ENCODE data around the gene SNX30. TPM values are rescaled to one million over a fixed set of nuclear protein-coding genes. Genes with fewer than 3 reads are reported as not detected.

SNX30 gene
- total and polyA plus RNA-seq, 4 donors, result 1.8 to 13.5 (median 6.5) TPM

GRCh38 chr9:112789891-112790774 is 39.6 kb downstream of the SNX30 start:
- Histone ChIP-seq H3K9me3 (ENCODE audit: control insufficient read depth in 4 of 4, low read length in 3 of 4) (no peaks in the 10 kb centered on the region), H3K36me3 (ENCODE audit: control insufficient read depth in 4 of 4, insufficient read depth in 3 of 4, low read depth in 1 of 4, low read length in 3 of 4) (no peaks in the 10 kb centered on the region), H3K9ac (ENCODE audit: low read depth in 1 of 2, low read length in 2 of 2) (no peak overlapping the region), H3K4me1 (ENCODE audit: control insufficient read depth in 4 of 4, insufficient read depth in 4 of 4, low read length in 3 of 4) (no peaks in the 10 kb centered on the region), H3K27me3 (ENCODE audit: control insufficient read depth in 4 of 4, insufficient read depth in 4 of 4, low read length in 3 of 4) (no peaks in the 10 kb centered on the region), H3K4me3 (ENCODE audit: low read depth in 1 of 3, low read length in 3 of 3) (no peak overlapping the region), H3K27ac (ENCODE audit: low read depth in 1 of 2, low read length in 2 of 2) (no peak overlapping the region)
- 79% methylated on average over 5 of the region's 5 CpGs for WGBS
- DNase-seq (ENCODE audit: low spot score), result no peak
- TF ChIP-seq EGR1 (IDR thresholded peaks at IDR 0.05; ENCODE audit: low read depth in 2 of 2) (no peak), RXRA (IDR thresholded peaks at IDR 0.05) (no peak), TAF1 (conservative IDR thresholded peaks at IDR 0.05) (no peak), HNF4A (conservative IDR thresholded peaks at IDR 0.05) (no peak), RAD21 (IDR thresholded peaks at IDR 0.05) (no peak), YY1 (IDR thresholded peaks at IDR 0.05) (no peak), FOXA2 (IDR thresholded peaks at IDR 0.05) (no peak), HNF4G (IDR thresholded peaks at IDR 0.05) (no peak), SP1 (IDR thresholded peaks at IDR 0.05) (no peak), FOXA1 (IDR thresholded peaks at IDR 0.05) (no peak), MAX (IDR thresholded peaks at IDR 0.05) (no peak)

GRCh38 chr9:112792670-112793069 is 42.1 kb downstream of the SNX30 start:
- TF ChIP-seq MAX (IDR thresholded peaks at IDR 0.05) (no peak), ATF3 (IDR thresholded peaks at IDR 0.05) (no peak), EGR1 (IDR thresholded peaks at IDR 0.05; ENCODE audit: low read depth in 2 of 2) (no peak), GABPA (IDR thresholded peaks at IDR 0.05 in 1 of 2, conservative IDR thresholded peaks at IDR 0.05 in 1 of 2) (no peak), RXRA (IDR thresholded peaks at IDR 0.05) (no peak), YY1 (IDR thresholded peaks at IDR 0.05) (no peak), FOXA1 (IDR thresholded peaks at IDR 0.05) (no peak), NR2F2 (IDR thresholded peaks at IDR 0.05) (no peak), REST (IDR thresholded peaks at IDR 0.05) (no peak), HNF4A (conservative IDR thresholded peaks at IDR 0.05) (no peak), RAD21 (IDR thresholded peaks at IDR 0.05) (no peak)
- H3K36me3 ChIP-seq (ENCODE audit: control insufficient read depth in 4 of 4, insufficient read depth in 3 of 4, low read depth in 1 of 4, low read length in 3 of 4), result no peaks in the 10 kb centered on the region
- no peak overlapping the region for H3K27ac ChIP-seq (ENCODE audit: low read depth in 1 of 2, low read length in 2 of 2)
- 97% methylated on average over 1 of the region's 1 CpG for WGBS
- H3K9ac ChIP-seq (ENCODE audit: low read depth in 1 of 2, low read length in 2 of 2), result no peak overlapping the region
- no peaks in the 10 kb centered on the region for H3K4me1 ChIP-seq (ENCODE audit: control insufficient read depth in 4 of 4, insufficient read depth in 4 of 4, low read length in 3 of 4)
- no peak for DNase-seq (ENCODE audit: low spot score)
- no peak overlapping the region for H3K4me3 ChIP-seq (ENCODE audit: low read depth in 1 of 3, low read length in 3 of 3)
- H3K27me3 ChIP-seq (ENCODE audit: control insufficient read depth in 4 of 4, insufficient read depth in 4 of 4, low read length in 3 of 4), result no peaks in the 10 kb centered on the region
- no peaks in the 10 kb centered on the region for H3K9me3 ChIP-seq (ENCODE audit: control insufficient read depth in 4 of 4, low read length in 3 of 4)

All from liver (tissue), 9 donors.